NCI-H526 (cell line): ENCODE measurements around the gene PLD1.
"Not testable (repeated sequence)": the region's sequence is repeated elsewhere in the genome, so short reads cannot be mapped to it uniquely, and the experiment has no call there.

ENCODE experiments used
- DNase-seq, 2 experiments: peaks; one replicate each; lab custom pipeline; 2025; lab: John Stamatoyannopoulos, UW

The PLD1 gene

DNA sequence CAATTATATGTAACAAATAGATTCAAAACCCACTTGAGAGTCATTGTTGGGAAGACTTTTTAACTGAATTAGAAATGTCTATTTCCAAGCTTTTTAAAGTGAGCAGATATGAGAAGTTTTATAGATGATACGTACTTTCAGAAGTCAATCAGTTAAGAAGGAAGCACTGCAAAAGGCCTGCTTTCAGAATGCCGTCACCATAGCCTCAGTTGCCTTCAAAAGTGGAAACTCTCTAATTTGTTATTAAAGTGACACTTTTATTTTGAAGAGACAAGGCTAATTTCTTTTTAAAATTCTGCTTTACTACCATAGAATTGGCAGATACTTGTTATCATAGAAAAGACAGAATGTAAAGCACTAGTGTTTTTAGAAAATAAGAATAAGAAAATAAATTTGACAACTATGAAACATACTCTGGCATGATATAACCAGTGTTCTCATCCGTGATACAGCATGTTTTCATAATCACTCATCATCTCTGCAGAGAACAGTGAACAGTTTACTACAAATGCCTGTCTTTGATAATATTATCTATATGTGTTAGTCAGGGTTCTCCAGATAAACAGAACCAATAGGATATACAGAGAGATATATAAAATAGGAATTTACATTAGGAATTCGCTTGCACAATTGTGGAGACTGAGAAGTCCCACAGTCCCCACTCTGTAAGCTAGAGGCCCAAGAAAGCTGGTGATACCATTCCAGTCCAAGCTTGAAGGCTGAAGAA, 7.0 kb upstream of the PLD1 start:
- no peak for DNase-seq

- DNase-seq = no peak
Measured at GRCh38 chr3:171815973-171816595, 5.8 kb upstream of the PLD1 start.

GRCh38 chr3:171814662-171815061, 4.4 kb upstream of the PLD1 start:
- not testable (repeated sequence) for DNase-seq

GRCh38 chr3:171813897-171814460, 3.7 kb upstream of the PLD1 start:
- no peak for DNase-seq

- no peak for DNase-seq
Measured at GRCh38 chr3:171813278-171813896, 3.1 kb upstream of the PLD1 start.

GRCh38 chr3:171812811-171813210, 2.5 kb upstream of the PLD1 start:
- no peak for DNase-seq

DNA sequence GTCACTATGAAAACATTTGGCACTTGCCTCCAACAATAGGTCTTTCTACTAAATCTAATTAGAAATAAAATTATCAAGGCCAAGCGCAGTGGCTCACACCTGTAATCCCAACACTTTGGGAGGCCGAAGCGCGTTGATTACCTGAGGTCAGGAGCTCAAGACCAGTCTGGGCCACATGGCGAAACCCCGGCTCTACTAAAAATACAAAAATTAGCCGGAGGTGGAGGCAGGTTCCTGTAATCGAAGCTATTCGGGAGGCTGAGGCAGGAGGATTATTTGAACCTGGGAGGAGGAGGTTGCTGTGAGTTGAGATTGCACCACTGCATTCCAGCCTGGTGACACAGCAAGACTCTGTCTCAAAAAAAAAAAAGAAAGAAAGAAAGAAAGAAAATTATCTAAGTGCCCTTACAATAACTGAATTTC, 1.6 kb upstream of the PLD1 start:
- DNase-seq = no peak

DNA sequence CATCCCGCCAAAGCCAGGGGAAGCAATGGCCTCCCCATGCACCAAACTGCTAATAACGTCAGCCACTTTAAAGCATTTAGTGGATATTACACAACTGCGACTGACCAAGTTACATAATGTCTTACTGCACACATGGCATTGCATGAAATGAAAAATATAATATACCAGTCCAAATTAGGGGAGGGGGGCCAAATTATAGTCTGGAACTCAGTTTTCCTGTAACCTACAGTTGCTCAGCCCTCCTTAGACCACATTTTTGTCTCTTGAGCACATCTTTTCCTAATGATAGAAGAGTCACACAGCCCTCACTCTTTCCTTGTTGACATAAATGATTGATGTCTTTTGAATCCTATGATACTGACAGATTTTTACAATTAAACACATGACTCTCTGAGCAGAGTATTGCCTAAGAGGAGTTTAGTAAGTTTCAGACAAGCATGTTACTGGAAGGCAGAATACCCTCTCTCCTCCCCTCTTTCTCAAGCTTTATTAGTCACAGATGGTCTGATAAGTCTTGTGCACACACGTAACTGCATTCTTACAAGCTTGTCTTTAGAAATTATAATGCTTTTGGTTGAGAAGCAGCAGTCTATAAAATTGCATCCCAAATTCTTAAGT, 1.1 kb upstream of the PLD1 start:
- no peak for DNase-seq

DNA sequence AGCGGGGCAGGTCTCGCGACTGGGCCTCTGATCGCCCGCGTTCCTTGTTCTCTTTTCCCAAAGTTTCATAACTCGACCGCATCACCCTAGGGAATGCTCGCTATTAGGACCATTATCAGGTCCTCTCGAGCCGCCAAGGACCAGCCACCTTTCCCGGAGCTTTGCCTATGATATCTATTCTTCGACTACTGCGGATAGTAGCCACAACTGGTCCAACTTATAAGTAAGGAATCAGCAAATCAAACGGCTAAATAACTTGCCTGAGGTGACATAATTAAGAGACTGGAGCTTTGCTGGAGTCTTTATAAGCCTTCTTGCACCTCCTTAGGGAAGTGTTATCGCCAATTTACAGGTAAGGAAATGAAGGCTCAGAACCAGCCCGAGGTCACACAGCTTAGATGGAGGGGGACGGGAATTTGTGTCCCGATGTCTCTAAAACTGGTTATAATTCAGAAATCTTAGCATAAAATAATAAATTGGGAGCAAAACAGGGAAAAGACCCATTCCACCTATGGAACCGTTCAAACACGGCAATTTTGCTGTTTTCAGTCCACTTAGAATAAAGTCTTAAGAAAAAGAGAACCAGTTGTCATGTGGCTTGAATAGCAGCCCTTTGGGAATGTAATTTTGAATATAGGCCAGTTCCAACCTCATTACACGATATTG, 479 bp upstream of the PLD1 start:
- DNase-seq = peak in 1 of 2 experiments; percentile 70

DNA sequence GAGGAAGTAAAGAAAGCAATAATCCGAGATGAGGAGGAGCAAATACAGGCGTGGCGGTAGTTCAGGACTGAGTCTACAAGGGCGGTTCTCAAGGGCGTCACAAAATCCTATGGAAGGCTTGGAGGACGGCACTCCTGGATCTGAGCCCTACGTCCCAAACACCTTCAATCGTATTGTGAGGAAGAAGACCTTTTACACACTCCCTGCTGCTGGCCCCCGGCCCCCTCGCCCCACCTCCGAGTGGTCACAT, 747 bp downstream of the PLD1 start:
- peak; percentile 44 to 81 for DNase-seq

DNA sequence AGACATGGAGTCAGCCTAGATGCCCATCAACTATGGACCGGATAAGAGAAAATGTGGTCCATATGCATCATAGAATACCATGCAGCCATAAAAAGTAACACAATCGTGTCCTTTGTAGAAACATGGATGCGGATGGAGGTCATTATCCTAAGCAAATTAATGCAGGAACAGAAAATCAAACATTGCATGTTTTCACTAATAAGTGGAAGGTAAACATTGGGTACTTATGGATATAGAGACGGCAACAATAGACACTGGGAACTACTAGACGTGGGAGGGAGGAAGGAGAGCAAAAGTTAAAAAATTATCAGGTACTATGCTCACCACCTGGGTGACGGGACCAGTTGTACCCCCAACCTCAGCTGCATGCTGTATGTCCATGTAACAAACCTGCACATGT, 2.5 kb downstream of the PLD1 start:
- no peak for DNase-seq

GRCh38 chr3:171807129-171807675, 3.1 kb downstream of the PLD1 start:
- no peak for DNase-seq

DNA sequence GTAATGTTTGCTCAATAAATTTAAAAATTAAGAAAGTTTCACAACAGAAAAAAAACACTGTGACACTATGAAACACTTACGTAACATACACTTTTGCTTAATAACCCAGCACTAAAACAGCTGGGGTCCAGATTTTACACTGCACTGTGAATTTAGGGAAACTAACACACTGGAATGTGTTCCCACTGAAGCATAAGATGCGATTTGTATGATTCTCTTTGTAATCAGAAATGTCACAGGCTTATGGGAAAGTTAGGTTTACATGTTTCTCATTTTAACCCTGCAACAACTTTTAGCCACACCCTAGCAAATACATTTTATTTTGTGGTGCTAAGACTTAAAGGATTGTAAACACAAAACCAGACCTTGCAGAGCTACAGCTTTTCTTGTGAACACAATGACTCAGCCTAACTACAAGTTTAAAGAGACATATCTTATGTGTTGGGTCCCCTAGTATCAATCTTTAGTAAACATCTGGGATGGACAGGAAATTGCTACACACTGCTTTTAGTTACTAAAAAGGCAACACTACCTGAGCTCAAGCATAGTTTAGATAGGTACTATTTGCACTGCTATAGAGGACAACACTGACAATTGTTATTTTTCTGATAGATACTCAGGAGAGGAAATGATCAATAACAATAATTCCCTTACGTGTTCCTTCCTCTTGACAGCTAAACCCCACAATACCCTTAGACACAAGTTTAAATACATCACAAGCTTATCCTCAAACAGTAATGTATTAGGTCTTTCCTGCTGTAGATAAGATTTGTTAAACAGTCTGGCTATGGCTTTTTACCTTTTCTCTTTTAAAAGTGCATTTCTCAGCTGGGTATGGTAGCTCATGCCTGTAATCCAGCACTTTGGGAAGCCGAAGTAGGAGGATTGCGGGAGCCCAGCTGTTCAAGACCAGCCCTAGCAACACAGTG, 3.8 kb downstream of the PLD1 start:
- no peak for DNase-seq

GRCh38 chr3:171805687-171806086, 4.6 kb downstream of the PLD1 start:
- no peak for DNase-seq

DNA sequence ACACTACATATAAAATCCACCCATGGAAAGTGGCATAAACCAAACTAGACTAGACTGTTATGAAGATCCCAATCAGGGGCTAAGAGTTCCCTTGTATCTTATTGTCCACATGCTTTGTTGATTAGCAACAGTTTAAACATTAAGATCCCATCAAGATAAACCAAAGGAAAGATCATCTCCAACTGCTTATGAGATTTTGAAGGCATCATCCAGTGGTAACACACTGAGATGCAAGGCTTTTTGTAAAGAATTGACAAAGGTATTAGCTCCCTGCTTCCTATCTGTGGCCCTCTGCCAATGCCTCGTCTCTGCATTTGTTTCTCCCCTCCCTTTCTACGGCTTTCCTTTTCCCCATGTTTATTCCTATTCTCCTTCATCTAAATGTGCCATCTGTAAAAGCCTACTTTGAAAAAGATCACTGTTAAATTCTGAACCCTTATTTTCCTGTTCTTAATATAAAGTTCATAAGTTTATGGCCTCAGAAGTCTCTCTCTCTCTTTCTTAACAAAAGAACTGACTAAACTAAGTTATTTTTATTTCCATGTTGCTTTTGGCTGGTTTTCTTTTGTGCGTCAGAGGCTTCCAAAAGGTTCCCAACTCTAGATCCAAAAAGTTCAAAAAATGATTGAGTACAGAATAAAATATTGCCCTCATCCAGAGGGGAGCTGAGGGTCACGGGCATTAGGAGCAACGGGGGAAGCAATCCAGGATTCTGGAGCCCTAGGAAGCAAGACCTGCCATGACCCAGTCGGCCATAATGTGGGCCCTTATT, 5.5 kb downstream of the PLD1 start:
- DNase-seq = no peak

DNA sequence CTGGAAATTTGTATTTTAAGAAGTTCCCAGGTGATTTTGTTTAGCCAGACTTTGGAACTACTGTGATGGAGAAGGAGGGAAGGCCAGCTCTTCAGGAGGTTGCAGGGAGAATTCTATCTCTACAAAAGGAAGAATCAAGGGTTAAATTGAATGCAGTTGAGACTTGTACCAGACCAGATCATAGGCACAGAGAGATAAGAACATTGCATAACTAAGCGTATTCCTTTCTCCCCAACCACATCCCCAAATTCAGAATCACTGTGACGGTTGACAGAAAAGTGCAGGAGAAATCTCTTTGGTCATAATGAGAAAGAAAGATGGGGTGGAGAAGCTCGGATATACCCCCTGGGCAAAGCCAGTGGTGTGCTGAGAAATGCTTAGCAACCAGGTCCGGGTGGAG, 7.2 kb downstream of the PLD1 start:
- DNase-seq = no peak

- DNase-seq = no peak
Measured at GRCh38 chr3:171802590-171802956, 7.7 kb downstream of the PLD1 start.

DNA sequence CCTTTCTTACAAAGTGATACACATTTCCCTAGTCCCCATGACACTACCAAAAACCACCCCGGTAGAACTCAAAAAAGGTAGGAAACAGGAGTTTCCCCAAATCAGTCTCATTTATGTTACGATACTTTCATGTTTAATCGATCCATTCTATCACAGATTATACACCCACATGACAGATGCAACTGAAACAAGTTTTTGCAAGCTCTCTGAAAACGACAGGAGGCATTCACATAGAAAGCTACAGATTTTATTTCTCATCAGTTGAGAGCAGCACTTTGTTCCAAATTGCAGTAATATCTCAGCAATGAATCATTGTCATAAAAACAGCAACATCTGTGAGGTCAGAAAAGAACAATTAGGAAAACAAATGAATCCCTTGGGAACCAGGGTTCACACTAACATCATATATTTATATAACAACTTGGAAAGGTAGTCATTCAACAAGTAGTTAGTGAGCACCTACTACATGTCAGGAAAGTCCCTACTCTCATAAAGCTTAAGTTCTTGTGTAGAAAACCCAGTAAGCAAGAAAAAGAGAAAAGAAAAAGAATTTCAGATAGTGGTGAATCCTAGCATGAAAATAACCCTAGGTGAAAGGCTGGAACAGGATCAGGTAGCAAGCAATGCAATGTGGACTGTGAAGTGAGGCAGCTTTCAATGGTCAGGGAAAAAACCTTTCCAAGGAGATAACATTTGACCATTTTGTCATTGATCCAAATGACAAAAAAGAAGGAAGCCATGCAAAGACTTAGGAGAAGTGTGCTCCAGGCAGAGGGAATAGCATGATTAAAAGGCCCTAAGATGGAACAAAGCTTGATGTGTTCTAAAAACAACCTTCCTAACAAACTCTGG, 8.3 kb downstream of the PLD1 start:
- DNase-seq = no peak

GRCh38 chr3:171799501-171799900, 10.8 kb downstream of the PLD1 start:
- no peak for DNase-seq
